ENCODE data around the gene FAU.

FAU gene

GRCh38 chr11:65089621-65090020 lies 32.3 kb downstream of the FAU start:
- Histone ChIP-seq H3K36me3 (peaks cover 16% of the 10 kb centered on the region), H3K27ac (no peak overlapping the region), H3K4me3 (ENCODE audit: low read depth, low read length) (no peak overlapping the region), H3K27me3 (ENCODE audit: insufficient read depth, low read depth, severe bottlenecking) (no peaks in the 10 kb centered on the region), H3K9me3 (ENCODE audit: severe bottlenecking) (no peaks in the 10 kb centered on the region)
- TF ChIP-seq, protein P1, sequence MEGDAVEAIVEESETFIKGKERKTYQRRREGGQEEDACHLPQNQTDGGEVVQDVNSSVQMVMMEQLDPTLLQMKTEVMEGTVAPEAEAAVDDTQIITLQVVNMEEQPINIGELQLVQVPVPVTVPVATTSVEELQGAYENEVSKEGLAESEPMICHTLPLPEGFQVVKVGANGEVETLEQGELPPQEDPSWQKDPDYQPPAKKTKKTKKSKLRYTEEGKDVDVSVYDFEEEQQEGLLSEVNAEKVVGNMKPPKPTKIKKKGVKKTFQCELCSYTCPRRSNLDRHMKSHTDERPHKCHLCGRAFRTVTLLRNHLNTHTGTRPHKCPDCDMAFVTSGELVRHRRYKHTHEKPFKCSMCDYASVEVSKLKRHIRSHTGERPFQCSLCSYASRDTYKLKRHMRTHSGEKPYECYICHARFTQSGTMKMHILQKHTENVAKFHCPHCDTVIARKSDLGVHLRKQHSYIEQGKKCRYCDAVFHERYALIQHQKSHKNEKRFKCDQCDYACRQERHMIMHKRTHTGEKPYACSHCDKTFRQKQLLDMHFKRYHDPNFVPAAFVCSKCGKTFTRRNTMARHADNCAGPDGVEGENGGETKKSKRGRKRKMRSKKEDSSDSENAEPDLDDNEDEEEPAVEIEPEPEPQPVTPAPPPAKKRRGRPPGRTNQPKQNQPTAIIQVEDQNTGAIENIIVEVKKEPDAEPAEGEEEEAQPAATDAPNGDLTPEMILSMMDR (IDR thresholded peaks at IDR 0.05; ENCODE audit: low read depth, low read length) = no peak
- no peak for DNase-seq

DNA sequence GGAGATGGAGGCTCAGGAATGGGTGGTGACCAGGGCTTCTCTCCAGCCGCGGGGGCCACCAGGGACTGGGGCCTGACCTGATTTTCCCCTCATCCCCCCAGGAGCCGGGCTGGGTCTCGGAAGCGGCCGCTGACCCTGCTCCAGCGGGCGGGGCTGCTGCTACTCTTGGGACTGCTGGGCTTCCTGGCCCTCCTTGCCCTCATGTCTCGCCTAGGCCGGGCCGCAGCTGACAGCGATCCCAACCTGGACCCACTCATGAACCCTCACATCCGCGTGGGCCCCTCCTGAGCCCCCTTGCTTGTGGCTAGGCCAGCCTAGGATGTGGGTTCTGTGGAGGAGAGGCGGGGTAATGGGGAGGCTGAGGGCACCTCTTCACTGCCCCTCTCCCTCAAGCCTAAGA lies 34.1 kb downstream of the FAU start:
- Histone ChIP-seq H3K27me3 (ENCODE audit: insufficient read depth, low read depth, severe bottlenecking) (no peaks in the 10 kb centered on the region), H3K36me3 (peaks cover 24% of the 10 kb centered on the region), H3K27ac (no peak overlapping the region), H3K9me3 (ENCODE audit: severe bottlenecking) (no peaks in the 10 kb centered on the region), H3K4me3 (ENCODE audit: low read depth, low read length) (no peak overlapping the region)
- no peak for DNase-seq
- TF ChIP-seq, protein P1 (IDR thresholded peaks at IDR 0.05; ENCODE audit: low read depth, low read length) = no peak

DNA sequence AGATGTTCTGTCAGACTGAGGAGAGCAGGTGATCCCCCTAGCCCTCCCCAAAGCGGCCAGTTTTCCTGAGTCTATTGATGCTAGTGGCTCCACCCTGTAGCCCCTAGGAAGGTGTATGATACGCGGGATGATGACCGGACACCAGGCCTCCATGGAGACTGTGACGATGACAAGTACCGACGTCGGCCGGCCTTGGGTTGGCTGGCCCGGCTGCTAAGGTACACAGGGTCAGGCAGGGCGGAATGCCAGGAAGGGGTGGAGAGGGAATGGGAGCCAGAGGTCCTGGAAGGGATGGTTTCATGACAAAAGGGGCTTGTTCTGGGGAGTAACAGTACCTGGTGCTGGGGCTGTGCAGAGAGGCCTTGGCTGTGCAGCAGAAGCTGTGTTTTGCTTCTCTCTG lies 34.7 kb downstream of the FAU start:
- H3K27me3 ChIP-seq (ENCODE audit: insufficient read depth, low read depth, severe bottlenecking) = no peaks in the 10 kb centered on the region
- no peaks in the 10 kb centered on the region for H3K9me3 ChIP-seq (ENCODE audit: severe bottlenecking)
- H3K4me3 ChIP-seq (ENCODE audit: low read depth, low read length) = no peak overlapping the region
- TF ChIP-seq, protein P1 (IDR thresholded peaks at IDR 0.05; ENCODE audit: low read depth, low read length) = no peak
- DNase-seq = no peak
- H3K27ac ChIP-seq = no peak overlapping the region
- H3K36me3 ChIP-seq = peaks cover 28% of the 10 kb centered on the region

DNA sequence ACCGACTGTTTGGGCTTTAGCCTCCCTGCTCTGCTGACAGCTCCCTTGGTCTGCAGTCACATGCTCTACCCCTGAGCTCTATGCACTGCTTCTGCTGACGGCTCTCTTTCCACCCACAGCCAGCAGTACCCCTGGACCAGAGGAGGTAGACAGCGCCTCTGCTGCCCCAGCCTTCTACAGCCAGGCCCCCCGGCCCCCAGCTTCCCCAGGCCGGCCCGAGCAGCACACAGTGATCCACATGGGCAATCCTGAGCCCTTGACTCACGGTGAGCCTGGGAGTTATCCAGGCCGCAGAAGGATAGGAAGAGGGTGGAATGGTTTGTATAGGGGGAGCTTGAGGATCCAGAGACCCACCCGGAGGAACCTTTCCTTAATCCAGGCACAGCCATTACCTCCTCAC lies 35.1 kb downstream of the FAU start:
- H3K27ac ChIP-seq = no peak overlapping the region
- TF ChIP-seq, protein P1 (IDR thresholded peaks at IDR 0.05; ENCODE audit: low read depth, low read length) = no peak
- H3K27me3 ChIP-seq (ENCODE audit: insufficient read depth, low read depth, severe bottlenecking) = no peaks in the 10 kb centered on the region
- H3K4me3 ChIP-seq (ENCODE audit: low read depth, low read length) = no peak overlapping the region
- no peak for DNase-seq
- H3K36me3 ChIP-seq = peaks cover 31% of the 10 kb centered on the region
- no peaks in the 10 kb centered on the region for H3K9me3 ChIP-seq (ENCODE audit: severe bottlenecking)

- Histone ChIP-seq H3K27ac (no peak overlapping the region), H3K36me3 (peaks cover 40% of the 10 kb centered on the region), H3K9me3 (ENCODE audit: severe bottlenecking) (no peaks in the 10 kb centered on the region), H3K4me3 (ENCODE audit: low read depth, low read length) (no peak overlapping the region), H3K27me3 (ENCODE audit: insufficient read depth, low read depth, severe bottlenecking) (no peaks in the 10 kb centered on the region)
- no peak for DNase-seq
- TF ChIP-seq, protein P1 (IDR thresholded peaks at IDR 0.05; ENCODE audit: low read depth, low read length) = no peak
Observed at GRCh38 chr11:65085446-65085845, 36.5 kb downstream of the FAU start.

DNA sequence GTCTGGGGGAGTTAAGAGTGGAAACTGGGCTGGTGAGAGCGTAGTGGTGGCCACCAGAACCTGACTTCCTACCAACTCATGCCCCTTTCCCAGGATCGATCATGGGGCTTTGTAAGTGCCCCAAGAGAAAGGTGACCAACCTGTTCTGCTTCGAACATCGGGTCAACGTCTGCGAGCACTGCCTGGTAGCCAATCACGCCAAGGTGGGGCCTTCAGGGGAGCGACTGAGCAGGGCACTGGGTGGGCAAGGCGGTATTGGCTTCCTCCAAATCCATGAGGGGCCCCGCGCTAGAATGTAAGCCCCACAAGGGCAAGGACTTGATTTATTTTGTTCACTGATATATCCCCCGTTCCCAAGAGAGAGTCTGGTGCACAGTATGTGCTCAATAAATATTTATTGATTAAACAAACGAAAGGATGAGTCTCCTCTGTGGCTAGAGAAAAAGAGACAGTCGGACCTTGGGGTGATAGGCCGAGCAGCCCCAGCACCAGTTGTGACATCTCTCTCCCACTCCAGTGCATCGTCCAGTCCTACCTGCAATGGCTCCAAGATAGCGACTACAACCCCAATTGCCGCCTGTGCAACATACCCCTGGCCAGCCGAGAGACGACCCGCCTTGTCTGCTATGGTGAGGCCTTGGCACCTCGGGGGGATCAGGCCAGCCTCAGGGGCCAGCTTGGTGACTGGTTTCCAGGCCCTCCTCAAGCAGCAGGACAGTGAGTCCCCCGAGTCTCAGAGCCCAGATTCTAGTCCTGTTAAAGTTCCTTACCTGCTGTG lies 37.1 kb downstream of the FAU start:
- H3K27ac ChIP-seq = peak overlapping the region; percentile 97

More for the DNA sequence above, 37.1 kb downstream of the FAU start:
- H3K4me3 ChIP-seq (ENCODE audit: low read depth, low read length) = peak overlapping the region; percentile 90
- no peaks in the 10 kb centered on the region for H3K9me3 ChIP-seq (ENCODE audit: severe bottlenecking)
- TF ChIP-seq, protein P1 (IDR thresholded peaks at IDR 0.05; ENCODE audit: low read depth, low read length) = no peak
- no peaks in the 10 kb centered on the region for H3K27me3 ChIP-seq (ENCODE audit: insufficient read depth, low read depth, severe bottlenecking)
- no peak for DNase-seq
- peaks cover 45% of the 10 kb centered on the region for H3K36me3 ChIP-seq
